ENCODE data around the gene THRB.

Gene THRB

DNA sequence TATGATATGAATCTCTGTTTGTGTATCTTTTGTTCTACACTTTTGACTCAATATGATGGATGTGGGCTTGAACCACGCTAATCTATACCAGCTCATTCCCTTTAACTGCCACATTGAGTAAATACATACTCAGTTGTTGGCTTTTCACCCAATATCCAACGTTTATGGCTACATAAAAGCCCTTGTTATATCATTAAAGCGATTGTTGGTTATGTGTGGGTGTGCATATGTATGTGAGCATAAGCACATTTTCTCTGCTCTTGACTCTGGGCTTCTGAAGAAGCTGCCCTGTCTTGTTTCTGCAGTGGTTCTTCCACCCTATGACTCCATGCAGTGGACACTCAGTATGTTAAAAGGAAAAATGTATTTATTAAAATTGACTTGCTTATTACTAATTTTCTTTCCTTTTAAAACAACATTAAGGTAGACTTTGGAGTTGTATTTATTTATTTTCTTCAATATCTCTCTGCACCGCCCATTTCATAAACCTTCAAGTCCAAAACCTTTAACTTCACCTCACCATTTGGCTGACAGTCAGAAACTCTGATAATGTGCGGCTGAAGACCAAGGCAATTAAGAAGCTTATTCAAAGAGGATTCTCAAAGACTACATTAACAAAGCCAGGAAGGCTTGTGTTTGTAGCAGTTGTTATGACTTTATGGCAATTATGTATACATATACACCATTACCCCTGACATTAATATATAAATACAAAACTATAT, 156.1 kb downstream of the THRB start:
- no peaks in the 10 kb centered on the region for H3K4me1 Mint-ChIP-seq
- DNase-seq (ENCODE audit: low spot score in 2 of 2) (no peak), ATAC-seq (no peak)
- H3K27ac Mint-ChIP-seq: no peak overlapping the region
- H3K36me3 Mint-ChIP-seq: no peaks in the 10 kb centered on the region
- no peaks in the 10 kb centered on the region for H3K9me3 Mint-ChIP-seq
- no peak overlapping the region for H3K4me3 Mint-ChIP-seq

DNA sequence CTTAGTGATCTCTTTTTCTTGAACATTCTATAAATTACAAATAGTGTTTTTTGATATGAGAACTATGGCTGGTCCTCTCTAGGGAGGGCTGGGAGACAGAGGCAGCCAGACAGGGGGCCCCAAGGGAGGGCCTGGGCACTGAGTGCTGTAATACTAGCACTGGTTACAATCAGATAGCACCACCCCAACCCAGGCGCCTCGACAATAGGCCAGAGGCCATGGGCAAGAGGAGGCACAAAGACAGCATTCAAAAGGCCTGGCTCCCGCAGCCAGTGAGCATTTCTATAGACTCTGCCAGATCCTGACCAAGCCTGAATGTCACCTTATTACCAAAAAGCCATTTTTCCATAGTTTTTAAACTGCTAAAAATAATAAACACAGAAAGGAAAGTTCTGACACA, 158.5 kb downstream of the THRB start:
- H3K4me3 Mint-ChIP-seq: no peak overlapping the region
- ATAC-seq: no peak
- H3K4me1 Mint-ChIP-seq: no peaks in the 10 kb centered on the region
- H3K27ac Mint-ChIP-seq: no peak overlapping the region
- H3K36me3 Mint-ChIP-seq: no peaks in the 10 kb centered on the region
- H3K9me3 Mint-ChIP-seq: no peaks in the 10 kb centered on the region
- DNase-seq (ENCODE audit: low spot score in 2 of 2): no peak

DNA sequence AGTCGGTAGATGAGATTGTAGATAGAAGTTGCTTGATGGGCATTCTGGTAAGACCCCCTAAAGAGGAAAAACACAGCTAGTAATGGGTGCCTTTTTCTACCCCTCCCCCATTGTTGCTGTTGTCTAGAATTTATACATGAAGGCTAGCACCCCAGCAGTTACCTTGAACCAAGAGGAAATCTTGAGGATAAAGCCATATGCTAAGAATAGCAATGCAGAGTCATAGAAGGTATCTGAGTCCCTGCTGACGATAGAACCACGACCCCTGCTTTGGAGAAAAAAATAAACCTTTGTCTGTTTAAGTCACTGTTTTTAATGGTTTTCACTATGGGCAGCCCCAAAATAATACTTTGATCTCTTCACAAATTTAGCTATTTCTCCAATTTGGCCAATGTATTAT, 162.6 kb downstream of the THRB start:
- Mint-ChIP-seq H3K4me1 (no peaks in the 10 kb centered on the region), H3K9me3 (peaks cover 9% of the 10 kb centered on the region), H3K4me3 (no peak overlapping the region), H3K27ac (no peak overlapping the region), H3K36me3 (no peaks in the 10 kb centered on the region)
- no peak for DNase-seq (ENCODE audit: low spot score in 2 of 2)
- ATAC-seq: no peak

DNA sequence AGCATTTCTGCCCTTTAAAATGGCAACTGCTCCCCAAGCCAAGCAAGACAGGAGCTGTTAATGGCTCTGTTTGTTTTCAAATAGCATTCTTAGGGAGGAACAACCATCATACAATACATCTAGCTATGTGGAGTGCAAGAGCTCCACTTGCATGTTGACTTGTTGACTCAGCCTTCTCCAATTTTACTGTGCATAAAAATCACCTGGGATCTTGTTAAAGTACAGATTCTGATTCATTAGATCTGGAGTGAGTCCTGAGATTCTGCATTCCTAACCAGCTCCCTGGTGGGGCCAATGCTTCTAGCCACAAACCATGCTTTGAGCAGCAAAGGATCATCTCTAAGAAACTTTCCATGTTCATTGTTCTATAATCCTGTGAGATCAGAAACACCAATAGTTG, 171.4 kb downstream of the THRB start:
- no peak for ATAC-seq
- Mint-ChIP-seq H3K4me3 (no peak overlapping the region), H3K4me1 (no peaks in the 10 kb centered on the region), H3K27ac (no peak overlapping the region), H3K36me3 (no peaks in the 10 kb centered on the region), H3K9me3 (peaks cover under 1% of the 10 kb centered on the region)
- no peak for DNase-seq (ENCODE audit: low spot score in 2 of 2)

DNA sequence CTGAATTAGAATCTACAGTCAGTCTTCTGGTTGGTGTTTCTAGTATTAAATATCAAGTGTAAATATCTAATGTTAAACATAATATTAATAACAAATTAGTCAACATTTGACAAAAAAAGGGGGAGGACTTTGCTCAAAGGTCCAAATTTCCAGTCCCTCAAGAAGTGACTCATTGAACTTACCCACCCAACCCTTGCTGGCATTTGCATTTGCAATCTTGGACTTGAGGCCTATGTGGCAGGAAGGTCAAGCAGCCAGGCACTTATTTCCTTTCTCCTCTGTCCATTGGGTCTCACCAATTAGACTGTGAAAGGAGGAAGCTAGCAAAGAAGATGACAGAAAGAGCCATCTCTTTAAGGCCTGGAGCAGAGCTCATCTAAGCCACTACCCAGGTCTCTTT, 174.0 kb downstream of the THRB start:
- H3K4me3 Mint-ChIP-seq: no peak overlapping the region
- H3K36me3 Mint-ChIP-seq: no peaks in the 10 kb centered on the region
- no peak overlapping the region for H3K27ac Mint-ChIP-seq
- no peak for ATAC-seq
- DNase-seq (ENCODE audit: low spot score in 2 of 2): no peak
- no peaks in the 10 kb centered on the region for H3K4me1 Mint-ChIP-seq
- H3K9me3 Mint-ChIP-seq: no peaks in the 10 kb centered on the region

DNA sequence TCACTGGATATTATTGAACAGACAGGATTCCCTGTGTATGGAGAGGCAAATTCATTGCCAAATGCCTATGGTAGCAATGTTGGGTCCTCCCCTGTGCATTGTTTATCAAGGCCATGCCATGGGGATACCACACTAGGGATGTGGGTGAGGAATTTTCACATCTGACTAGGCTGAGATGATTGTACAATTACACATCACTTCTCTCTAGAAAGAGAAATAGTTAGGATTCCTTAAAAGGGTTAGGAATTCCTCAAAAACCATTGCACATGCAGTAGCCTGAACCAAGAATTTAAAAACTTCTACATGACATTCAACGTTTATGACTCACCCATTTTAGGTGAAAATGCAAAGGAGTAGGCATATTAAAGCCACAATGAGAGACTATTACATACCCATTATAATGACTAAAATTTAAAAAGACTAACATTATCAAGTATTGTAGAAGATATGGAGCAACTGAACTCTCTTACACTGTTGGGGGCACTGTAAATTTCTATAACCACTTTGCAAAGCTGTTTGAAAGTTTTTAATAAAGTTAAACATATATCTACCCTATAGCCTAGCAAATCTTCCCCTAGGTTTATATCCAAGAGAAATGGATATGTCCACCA, 175.9 kb downstream of the THRB start:
- Mint-ChIP-seq H3K9me3 (no peaks in the 10 kb centered on the region), H3K4me1 (no peaks in the 10 kb centered on the region), H3K4me3 (no peak overlapping the region), H3K36me3 (no peaks in the 10 kb centered on the region), H3K27ac (no peak overlapping the region)
- ATAC-seq (no peak), DNase-seq (ENCODE audit: low spot score in 2 of 2) (no peak)

DNA sequence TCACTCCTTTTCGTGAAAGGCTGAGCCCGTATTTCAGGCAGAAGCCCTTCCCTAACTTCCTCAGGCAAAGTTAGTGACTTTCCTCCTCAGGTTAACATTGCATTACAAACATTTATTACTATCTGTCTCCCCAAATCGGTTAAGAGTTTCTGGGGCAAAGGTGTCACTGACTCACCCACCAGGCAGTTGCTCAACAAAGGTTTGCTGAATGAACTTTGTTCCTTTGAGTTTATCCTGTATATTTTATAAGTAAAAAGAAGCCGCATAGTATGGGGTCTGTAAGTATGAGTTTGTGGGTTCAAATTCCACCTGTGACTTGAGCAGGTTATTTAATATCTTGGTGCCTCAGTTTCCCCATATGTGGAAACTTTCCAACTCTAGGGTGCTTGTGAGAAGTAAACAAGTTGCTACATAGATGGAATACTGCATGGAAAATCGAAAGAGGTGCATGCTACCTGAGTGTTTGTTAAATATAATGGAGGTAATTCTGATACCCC, 177.7 kb downstream of the THRB start:
- no peaks in the 10 kb centered on the region for H3K36me3 Mint-ChIP-seq
- ATAC-seq: no peak
- no peak overlapping the region for H3K4me3 Mint-ChIP-seq
- no peak overlapping the region for H3K27ac Mint-ChIP-seq
- H3K9me3 Mint-ChIP-seq: peaks cover 2% of the 10 kb centered on the region
- no peaks in the 10 kb centered on the region for H3K4me1 Mint-ChIP-seq
- no peak for DNase-seq (ENCODE audit: low spot score in 2 of 2)

DNA sequence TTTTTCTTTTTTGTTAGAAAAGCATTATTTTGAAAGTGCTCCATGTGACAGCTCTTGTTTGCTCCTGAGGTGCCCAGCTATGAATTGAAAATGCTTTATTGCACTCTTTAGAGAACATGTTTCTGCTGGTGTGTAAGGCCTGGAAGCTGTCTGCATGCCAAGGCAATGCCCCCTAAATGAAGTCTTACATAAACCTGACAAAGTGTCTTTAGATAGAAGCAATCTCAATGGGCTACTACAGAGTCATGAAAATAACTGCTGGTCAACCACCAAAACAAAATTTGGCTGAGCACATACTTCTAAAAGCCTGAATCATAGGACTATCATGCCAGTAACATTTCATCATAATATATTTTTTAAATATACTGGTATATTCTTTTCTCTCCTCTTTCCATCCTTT, 178.7 kb downstream of the THRB start:
- Mint-ChIP-seq H3K4me1 (no peaks in the 10 kb centered on the region), H3K27ac (no peak overlapping the region), H3K36me3 (no peaks in the 10 kb centered on the region), H3K9me3 (peaks cover 2% of the 10 kb centered on the region), H3K4me3 (no peak overlapping the region)
- DNase-seq (ENCODE audit: low spot score in 2 of 2): no peak
- no peak for ATAC-seq

DNA sequence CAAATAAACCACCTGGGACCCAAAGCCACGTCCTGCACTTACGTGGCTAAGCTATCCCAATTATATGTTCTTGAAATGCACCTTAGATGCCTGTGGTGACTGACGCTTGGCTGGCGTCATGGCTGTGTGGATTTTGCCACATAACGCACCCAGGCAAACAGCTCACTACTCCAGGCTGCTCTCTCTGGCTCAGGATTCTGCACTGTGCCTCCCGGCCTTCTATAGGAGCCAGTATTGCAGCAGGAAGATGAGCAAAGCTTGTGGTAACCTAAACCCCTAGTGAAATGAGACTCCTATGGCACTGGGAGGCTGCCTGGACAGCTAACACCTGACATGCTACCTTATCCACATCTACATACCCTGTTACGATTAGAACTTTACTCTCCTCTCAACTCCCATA, 179.3 kb downstream of the THRB start:
- Mint-ChIP-seq H3K36me3 (no peaks in the 10 kb centered on the region), H3K4me3 (no peak overlapping the region), H3K9me3 (peaks cover 2% of the 10 kb centered on the region), H3K27ac (no peak overlapping the region), H3K4me1 (no peaks in the 10 kb centered on the region)
- DNase-seq (ENCODE audit: low spot score in 2 of 2) (no peak), ATAC-seq (no peak)

DNA sequence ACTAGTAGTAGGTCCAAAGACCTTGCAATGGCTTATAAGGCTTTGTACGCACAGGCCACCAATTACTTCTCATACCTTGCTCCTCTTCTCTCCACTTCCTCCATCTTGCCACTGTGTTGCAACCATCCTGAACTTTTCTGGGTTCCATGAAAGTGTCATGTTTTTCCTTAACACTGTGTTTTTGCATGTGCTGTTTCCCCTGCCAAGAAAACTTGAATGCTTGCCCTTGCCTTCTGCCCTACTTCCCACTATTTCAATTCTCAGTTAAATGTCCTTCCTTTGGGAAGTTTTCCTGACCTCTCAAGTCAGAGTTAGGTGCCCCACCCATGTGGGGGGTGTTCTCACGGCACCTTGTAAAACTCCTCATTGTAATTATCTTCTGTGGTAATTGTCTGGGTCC, 182.8 kb downstream of the THRB start:
- H3K27ac Mint-ChIP-seq: no peak overlapping the region
- H3K36me3 Mint-ChIP-seq: no peaks in the 10 kb centered on the region
- H3K4me1 Mint-ChIP-seq: no peaks in the 10 kb centered on the region
- no peak for DNase-seq (ENCODE audit: low spot score in 2 of 2)
- no peak for ATAC-seq
- H3K4me3 Mint-ChIP-seq: no peak overlapping the region
- H3K9me3 Mint-ChIP-seq: peaks cover 2% of the 10 kb centered on the region

DNA sequence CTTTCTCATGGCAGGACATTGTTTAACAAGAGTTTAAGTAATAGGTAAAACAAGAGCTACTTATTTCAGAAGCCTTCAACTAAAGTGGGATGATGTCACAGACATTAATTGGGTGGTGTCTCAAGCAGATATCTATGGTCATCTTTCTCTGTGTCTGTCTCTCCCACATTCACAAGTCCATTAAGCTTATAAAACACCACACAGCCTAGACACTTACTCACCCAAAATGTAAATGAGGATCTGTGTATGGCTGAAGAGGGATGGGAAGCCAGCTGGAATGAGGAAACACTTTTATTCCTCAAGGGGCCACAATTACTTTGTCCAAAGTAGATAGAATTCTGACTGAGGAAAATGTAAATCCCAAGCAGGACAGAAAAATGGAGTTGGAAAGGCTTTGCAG, 183.8 kb downstream of the THRB start:
- no peaks in the 10 kb centered on the region for H3K36me3 Mint-ChIP-seq
- no peaks in the 10 kb centered on the region for H3K4me1 Mint-ChIP-seq
- H3K9me3 Mint-ChIP-seq: peaks cover 2% of the 10 kb centered on the region
- no peak overlapping the region for H3K27ac Mint-ChIP-seq
- ATAC-seq (no peak), DNase-seq (ENCODE audit: low spot score in 2 of 2) (no peak)
- H3K4me3 Mint-ChIP-seq: no peak overlapping the region

DNA sequence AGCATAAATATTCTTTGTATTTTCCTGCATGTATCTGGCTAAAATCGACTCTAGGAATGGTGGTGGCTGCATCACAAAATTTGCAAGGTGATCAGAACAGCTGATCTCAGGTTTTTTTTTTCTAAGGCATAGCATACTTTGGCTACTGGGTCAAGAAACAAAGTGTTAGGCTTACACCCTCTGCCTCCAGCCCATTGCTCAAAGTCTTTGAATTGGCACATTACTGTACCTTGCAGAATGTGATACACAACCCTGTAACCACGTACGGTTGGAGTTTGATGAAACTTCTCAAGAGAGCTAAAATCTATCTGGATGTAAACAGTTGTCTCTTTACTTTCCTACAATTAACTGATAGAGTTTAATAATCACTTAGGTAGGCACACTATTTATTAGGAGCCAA, 188.1 kb downstream of the THRB start:
- H3K27ac Mint-ChIP-seq: no peak overlapping the region
- DNase-seq (ENCODE audit: low spot score in 2 of 2) (no peak), ATAC-seq (no peak)
- H3K36me3 Mint-ChIP-seq: no peaks in the 10 kb centered on the region
- H3K4me1 Mint-ChIP-seq: no peaks in the 10 kb centered on the region
- no peak overlapping the region for H3K4me3 Mint-ChIP-seq
- no peaks in the 10 kb centered on the region for H3K9me3 Mint-ChIP-seq

DNA sequence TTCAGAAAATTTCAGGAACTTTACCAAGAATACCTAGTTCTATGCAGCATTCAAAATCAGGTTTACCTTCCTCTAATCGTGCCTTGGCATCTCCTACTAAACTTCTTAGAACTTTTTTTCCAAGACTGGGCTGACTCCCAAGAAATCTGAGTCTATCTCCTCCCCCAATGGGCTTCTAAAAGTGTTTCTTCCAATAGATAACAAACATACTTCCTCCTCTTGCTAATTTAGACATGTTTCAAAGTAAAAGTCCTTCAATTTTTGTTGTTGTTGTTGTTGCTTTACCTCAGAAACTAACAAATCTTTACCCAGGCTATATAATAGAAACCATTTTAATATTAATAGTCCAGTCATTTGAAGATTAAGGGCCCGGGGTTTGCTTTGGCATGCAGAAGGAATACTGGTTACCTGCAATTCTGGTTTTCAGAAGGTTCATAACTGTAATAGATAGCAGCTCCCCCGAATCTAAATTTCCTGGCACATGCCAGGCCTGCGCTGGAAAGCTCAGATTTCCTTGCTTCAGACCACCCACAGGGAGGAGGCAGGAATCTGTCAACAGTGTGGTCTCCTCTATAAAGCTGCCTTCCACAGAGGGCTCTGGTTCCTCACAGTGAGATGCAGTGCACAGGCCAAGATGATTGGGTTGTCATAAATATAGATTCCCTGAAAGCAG, 188.7 kb downstream of the THRB start:
- no peak for DNase-seq (ENCODE audit: low spot score in 2 of 2)
- no peak overlapping the region for H3K4me3 Mint-ChIP-seq
- no peaks in the 10 kb centered on the region for H3K36me3 Mint-ChIP-seq
- no peaks in the 10 kb centered on the region for H3K9me3 Mint-ChIP-seq
- no peak for ATAC-seq
- no peaks in the 10 kb centered on the region for H3K4me1 Mint-ChIP-seq
- no peak overlapping the region for H3K27ac Mint-ChIP-seq

DNA sequence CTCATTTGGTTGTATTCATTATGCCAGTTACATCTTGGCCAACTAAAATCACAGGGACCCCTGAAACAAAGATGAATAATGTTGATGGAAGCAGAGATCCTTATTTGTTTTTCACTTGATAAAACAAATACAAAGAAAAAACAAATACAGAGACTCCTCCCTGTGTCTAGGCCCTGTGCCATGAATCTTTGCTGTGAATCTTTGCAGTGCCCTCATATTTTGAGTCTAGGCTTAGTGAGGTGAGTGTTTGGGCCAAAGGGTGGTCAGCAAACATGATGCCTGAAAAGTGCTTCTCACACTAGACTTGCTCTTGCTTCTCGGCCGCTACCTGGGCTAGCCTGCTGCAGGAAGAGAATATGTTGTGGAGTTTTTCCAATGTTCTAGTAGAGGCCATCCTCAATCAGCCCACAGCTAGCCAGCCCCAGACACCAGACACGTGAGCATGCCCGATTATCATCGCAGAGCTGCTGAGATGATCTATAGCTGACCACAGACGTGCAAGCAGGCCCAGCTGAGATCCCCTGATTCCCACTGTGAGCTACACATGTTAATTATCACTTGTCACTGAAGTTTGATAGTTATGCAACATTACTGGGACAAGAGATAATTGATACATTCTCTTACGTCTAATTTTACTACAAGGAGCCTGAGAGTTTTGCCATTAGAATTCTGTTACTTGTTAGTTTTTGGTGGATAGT, 191.4 kb downstream of the THRB start:
- no peaks in the 10 kb centered on the region for H3K4me1 Mint-ChIP-seq
- no peak overlapping the region for H3K4me3 Mint-ChIP-seq
- no peak overlapping the region for H3K27ac Mint-ChIP-seq
- no peak for ATAC-seq
- H3K9me3 Mint-ChIP-seq: no peaks in the 10 kb centered on the region
- DNase-seq (ENCODE audit: low spot score in 2 of 2): no peak
- H3K36me3 Mint-ChIP-seq: no peaks in the 10 kb centered on the region

DNA sequence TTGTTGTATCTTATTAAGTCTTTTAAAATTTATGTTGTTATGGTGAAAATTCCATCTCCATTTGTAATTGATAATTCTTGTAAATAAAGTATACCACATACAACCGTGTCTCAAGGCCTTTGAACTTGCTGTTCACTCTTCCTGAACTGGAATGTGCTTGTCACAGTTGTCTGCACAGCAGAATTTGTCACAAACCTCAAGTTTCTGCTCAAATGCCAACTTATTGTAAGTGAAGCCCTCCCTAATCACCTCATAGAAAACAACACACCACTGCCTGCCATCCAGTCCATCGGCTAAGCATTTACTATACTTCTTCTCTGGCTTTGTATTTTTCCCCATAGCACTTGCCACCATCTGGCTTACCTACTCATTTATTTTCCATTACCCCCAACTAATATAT, 192.3 kb downstream of the THRB start:
- Mint-ChIP-seq H3K4me3 (no peak overlapping the region), H3K36me3 (no peaks in the 10 kb centered on the region), H3K4me1 (no peaks in the 10 kb centered on the region), H3K9me3 (no peaks in the 10 kb centered on the region), H3K27ac (no peak overlapping the region)
- DNase-seq (ENCODE audit: low spot score in 2 of 2) (no peak), ATAC-seq (no peak)

DNA sequence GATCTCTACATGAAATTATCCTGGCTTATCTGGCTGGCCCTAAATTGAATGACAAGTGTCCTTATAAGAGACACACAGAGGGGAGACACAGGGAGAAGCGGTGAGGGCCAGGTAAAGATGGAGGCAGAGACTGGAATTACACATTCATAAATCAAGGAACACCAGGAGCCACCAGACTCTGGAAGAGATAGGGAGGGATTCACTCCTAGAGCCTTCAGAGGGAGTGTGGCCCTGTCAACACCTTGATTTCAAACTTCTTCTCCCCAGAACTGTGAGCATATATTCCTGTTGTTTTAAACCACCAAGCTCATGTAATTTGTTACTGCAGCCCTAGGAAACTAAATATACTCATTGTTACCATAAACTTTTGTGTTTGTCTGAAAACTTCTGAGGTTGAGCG, 193.7 kb downstream of the THRB start:
- H3K4me1 Mint-ChIP-seq: no peaks in the 10 kb centered on the region
- H3K4me3 Mint-ChIP-seq: no peak overlapping the region
- H3K9me3 Mint-ChIP-seq: no peaks in the 10 kb centered on the region
- DNase-seq (ENCODE audit: low spot score in 2 of 2): no peak
- ATAC-seq: no peak
- no peak overlapping the region for H3K27ac Mint-ChIP-seq
- H3K36me3 Mint-ChIP-seq: no peaks in the 10 kb centered on the region

Data from stimulated activated effector memory CD8-positive, alpha-beta T cell treated with anti-CD3 and anti-CD28 coated beads, Interleukin-12 subunit alpha, Interleukin-12 subunit beta, amount 100 ng/mL, for 72 hours (primary cell).